DMS153 treated with DMSO at 0.1 percent for 48 hours (cell line): ENCODE measurements around the gene SLC9A9.

ENCODE experiments used
- DNase-seq: peaks from one replicate; lab custom pipeline; 2025; ENCODE audit not compliant: unreplicated experiment; lab: John Stamatoyannopoulos, UW

The SLC9A9 gene

DNA sequence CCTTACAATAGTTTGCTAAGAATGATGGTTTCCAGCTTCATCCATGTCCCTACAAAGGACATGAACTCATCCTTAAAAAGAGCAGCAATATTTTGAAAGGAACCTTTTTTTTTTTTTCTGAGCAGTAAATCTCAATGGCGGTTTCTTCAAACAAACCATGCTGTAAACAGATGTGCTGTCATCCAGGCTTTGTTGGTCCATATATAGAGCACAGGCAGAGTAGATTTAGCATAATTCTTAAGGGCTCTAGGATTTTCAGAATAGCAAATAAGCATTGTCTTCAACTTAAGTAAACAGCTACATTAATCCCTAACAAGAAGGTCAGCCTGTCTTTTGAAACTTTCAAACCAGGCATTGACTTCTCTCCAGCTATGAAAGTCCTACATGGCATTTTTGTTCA lies 334.2 kb downstream of the SLC9A9 start:
- no peak for DNase-seq

GRCh38 chr3:143511174-143511879 lies 336.9 kb downstream of the SLC9A9 start:
- DNase-seq, result no peak

DNA sequence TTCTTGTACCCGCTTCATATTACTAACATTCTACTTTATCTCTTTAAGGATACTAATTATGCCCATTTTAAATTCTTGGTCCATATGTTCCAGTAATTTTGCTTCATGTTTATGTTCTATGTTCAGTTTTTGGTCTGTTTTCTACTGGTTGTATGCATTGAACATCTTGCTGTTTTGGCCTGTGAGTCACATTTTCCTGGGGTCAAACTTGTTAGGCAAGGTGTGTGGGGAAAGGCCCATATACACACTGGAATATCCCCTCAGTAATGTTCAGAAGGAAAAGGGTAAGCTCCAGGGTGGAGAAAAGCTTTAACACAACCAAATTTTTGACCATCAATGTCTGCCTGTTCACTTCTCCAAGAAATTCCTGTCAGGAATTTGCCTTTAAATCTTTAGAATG lies 337.7 kb downstream of the SLC9A9 start:
- DNase-seq, result no peak

DNA sequence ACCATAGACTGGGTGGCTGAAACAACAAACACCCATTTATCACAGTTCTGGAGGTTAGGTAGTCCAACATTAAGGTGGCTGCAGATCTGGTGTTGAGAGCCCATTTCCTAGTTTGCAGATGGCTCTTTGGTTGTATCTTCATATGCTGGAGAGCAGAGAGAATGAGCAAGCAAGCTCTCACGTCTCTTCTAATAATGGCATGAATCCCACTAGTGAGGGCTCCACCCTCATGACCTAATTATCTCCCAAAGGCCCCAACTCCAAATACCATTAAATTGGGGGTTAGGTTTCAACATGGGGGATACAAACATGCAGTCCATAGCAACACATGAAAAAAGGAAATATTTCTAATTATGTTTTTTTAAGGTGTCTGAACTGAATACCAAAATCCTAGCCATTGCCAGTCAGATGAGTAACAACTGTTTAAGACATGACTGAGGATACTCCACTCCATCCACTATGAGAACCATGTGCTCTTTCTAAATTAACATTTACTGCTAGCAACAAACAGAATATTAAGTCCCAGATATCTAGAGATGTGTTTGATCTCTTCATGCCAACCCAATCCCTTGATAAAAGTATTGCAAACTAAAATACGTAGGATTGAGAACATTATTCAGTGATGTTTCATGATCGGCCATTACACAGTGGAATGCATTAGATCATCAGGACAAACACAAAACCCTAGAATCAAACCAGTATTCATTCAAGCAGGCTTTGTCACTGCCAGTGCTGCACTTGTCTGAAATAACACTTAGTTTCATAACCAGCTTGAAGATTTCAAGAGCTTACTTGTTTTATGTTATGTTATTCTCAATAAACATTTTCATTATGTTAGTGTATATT lies 340.3 kb downstream of the SLC9A9 start:
- no peak for DNase-seq

DNA sequence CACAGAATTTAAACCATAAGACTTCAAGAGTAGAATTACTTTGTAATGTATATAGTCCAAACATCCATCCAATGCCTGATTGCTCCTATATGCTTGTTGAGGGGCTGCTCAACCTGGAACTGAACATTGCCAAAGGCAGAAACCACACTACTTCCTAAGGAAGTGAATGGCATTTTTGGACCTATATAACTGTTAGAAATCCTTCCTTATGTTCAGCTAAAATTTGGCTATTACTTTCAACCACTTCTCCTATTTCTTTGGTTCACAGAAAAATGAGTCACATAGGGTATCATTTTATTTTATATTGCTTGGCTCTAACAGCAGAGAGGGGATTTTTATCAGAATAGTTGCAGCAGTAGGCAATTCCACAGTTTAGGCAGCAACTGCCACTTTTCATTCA lies 342.1 kb downstream of the SLC9A9 start:
- DNase-seq, result no peak

DNA sequence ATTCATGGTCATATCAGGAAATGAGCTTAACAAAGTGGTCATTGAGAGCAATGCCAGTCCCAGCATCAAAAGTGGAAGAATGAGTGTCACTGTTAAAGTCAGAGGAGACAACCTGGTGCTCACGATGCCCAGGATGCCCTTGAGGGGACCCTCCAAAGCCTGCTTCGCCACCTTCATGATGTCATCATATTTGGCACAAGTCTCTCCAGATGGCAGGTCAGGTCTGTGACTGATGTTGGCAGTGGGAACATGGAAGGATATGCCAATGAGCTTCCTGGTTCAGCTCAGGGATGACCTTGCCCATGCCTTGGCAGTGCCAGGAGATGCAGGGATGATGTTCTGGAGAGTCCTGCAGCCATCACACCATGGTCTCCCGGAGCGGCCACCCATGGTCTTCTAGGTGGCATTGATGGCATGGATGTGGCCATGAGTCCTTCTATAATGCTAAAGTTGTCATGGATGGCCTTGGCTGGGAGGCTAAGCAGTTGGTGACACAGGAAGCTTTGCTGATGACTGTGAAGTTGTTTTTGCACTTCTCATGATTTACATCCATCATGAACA lies 344.9 kb downstream of the SLC9A9 start:
- DNase-seq, result no peak

GRCh38 chr3:143502081-143502480 lies 346.2 kb downstream of the SLC9A9 start:
- DNase-seq, result no peak

DNA sequence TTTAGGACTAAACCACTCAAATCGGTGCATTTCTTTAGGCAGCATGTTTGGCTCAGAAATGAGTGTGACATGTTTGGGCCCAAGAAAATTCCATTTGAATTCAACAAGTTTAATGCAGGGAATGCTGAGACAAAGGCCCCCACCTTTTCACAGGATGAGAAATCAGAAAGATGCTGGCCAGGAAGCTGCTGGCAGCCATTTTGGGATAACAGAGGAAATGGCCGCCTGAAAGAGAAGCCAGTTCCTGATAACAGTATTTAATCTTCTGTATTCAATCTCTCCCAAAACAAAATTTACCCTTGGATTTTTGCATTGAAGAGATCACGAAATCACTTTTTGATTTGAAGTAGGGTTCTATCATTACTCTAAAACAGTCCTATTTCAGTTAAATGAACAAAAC lies 350.9 kb downstream of the SLC9A9 start:
- no peak for DNase-seq

- DNase-seq, result no peak
Observed at GRCh38 chr3:143496191-143496590, 352.1 kb downstream of the SLC9A9 start.

- DNase-seq, result no peak
Observed at GRCh38 chr3:143495527-143495926, 352.7 kb downstream of the SLC9A9 start.

GRCh38 chr3:143486611-143487010 lies 361.7 kb downstream of the SLC9A9 start:
- no peak for DNase-seq

- DNase-seq, result no peak
Observed at GRCh38 chr3:143484846-143485512, 363.3 kb downstream of the SLC9A9 start.

- no peak for DNase-seq
Observed at GRCh38 chr3:143483214-143483613, 365.1 kb downstream of the SLC9A9 start.

- DNase-seq, result no peak
Observed at GRCh38 chr3:143482106-143483088, 365.9 kb downstream of the SLC9A9 start.

GRCh38 chr3:143480344-143480743 lies 367.9 kb downstream of the SLC9A9 start:
- DNase-seq, result no peak

GRCh38 chr3:143479727-143480126 lies 368.5 kb downstream of the SLC9A9 start:
- no peak for DNase-seq

GRCh38 chr3:143478115-143478693 lies 370.1 kb downstream of the SLC9A9 start:
- DNase-seq, result no peak

DNA sequence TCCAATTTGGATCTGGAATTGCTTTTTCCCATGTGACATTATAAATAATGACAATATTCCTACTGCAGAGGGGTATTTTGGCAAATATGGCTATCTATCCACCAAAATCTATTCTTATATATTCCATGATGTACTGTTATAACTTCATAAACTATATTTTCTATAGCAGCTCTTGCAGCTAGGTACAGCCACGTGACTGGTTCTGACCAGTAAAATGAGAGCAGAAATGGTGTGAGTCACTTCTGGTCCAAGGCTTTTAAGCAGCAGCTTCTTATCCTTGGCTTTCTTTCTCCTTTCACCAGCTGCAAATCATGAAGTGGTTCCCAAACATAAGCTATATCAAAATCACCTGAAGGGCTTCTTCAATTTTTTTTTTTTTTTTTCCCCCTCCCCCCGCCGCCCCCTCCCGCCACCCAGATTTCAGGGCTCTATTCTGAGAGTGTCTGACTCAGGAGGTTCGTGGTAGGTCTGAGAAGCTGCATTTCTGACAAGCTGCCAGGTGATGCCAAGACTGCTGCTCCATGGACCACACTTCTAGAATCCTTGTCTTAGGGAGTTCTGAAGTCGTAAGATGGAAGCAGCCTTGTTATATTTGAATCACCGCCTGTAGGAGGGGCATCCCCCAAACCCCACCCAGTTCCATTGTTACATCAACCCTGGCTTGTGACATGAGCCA lies 371.2 kb downstream of the SLC9A9 start:
- DNase-seq, result no peak

- DNase-seq, result no peak
Observed at GRCh38 chr3:143475981-143476380, 372.3 kb downstream of the SLC9A9 start.
